Measurements from ENCODE around the gene TRAPPC8.

GRCh38 chr18:31983020-31983419 lies 40.1 kb upstream of the TRAPPC8 start:
- TF ChIP-seq CTCF (IDR thresholded peaks at IDR 0.05; ENCODE audit: poor library complexity, severe bottlenecking) (no peak), POLR2AphosphoS5 (IDR thresholded peaks at IDR 0.05) (no peak), SMC3 (conservative IDR thresholded peaks at IDR 0.05; ENCODE audit: poor library complexity) (no peak), EZH2 (IDR thresholded peaks at IDR 0.05; ENCODE audit: borderline replicate concordance, insufficient read depth, low read length, poor library complexity, severe bottlenecking) (no peak), TAF1 (IDR thresholded peaks at IDR 0.05; ENCODE audit: low read depth) (no peak), RAD21 (conservative IDR thresholded peaks at IDR 0.05) (no peak), REST (IDR thresholded peaks at IDR 0.05; ENCODE audit: borderline replicate concordance) (no peak), EP300 (conservative IDR thresholded peaks at IDR 0.05; ENCODE audit: poor library complexity, severe bottlenecking) (no peak), MXI1 (conservative IDR thresholded peaks at IDR 0.05; ENCODE audit: poor library complexity, severe bottlenecking) (no peak)

Data from neural cell (in vitro differentiated cells).